HL-60/S4 treated with phorbol 12-myristate 13-acetate at 8.2 ng/mL for 4 days and 3 days (cell line): ENCODE results near the gene HDX.
"Not testable (repeated sequence)": the region's sequence is repeated elsewhere in the genome, so short reads cannot be mapped to it uniquely, and the experiment has no call there.

Source experiments
- in situ Hi-C: fragments of 300-500 bp; cut with MboI; formaldehyde crosslinking; loops from 2 replicates; pipeline ENCODE4 v1.15.0; 2022; ENCODE audit warnings: low sequenced_read_pairs

HDX gene

GRCh38 chrX:84340968-84341367 is 161.3 kb downstream of the HDX start:
- in situ Hi-C loops = no loop called here

GRCh38 chrX:84339507-84340364 is 162.5 kb downstream of the HDX start:
- in situ Hi-C loops = no loop called here

GRCh38 chrX:84336646-84337045 is 165.6 kb downstream of the HDX start:
- in situ Hi-C loops = no loop called here

- in situ Hi-C loops = no loop called here
These were observed 167.1 kb downstream of the HDX start for GRCh38 chrX:84335121-84335520.

- in situ Hi-C loops = no loop called here
These were observed 180.0 kb downstream of the HDX start for GRCh38 chrX:84322083-84322827.

- in situ Hi-C loops = no loop called here
These were observed 181.6 kb downstream of the HDX start for GRCh38 chrX:84320614-84321013.

- in situ Hi-C loops = no loop called here
These were observed 182.2 kb downstream of the HDX start for GRCh38 chrX:84320023-84320422.

- in situ Hi-C loops = no loop called here
These were observed 183.6 kb downstream of the HDX start for GRCh38 chrX:84318661-84319060.

GRCh38 chrX:84315946-84316345 is 186.3 kb downstream of the HDX start:
- in situ Hi-C loops = not testable (repeated sequence)
